Measurements from ENCODE around the gene PHPT1.

DNA sequence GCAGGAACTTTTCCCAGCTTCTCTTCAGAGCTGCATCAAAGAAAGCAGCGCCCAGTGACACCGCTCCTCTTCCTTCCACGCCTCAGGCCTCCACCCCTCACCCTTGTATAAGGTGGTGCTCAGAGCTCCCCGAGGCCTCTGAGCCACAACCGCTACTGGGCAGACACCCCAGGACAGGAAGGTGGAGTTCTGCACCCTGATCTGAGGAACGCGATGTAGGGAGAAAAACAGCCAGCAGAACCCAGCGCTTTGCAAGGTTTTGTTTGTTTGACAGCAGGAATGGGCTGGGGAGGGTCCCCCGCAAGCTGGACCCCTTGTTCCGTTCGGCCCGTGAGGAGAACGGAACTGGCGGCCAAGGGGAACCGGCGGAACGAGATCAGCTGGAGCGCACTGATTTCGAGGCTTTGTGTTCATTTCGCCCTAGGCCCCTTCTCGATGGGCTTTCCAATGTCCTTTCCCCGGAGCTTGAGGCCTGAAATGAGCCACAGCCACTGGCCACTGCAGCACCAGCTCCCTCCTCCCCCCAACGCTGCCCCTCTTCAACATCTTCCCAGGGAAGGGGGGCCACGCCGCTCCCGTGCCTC is 12.8 kb downstream of the PHPT1 start:
- TF ChIP-seq GATA3 (IDR thresholded peaks at IDR 0.05; ENCODE audit: low read depth, low read length) (no peak), GATA2 (IDR thresholded peaks at IDR 0.05; ENCODE audit: low read depth, low read length) (no peak)

Data from SH-SY5Y (cell line).